Inferior parietal cortex (tissue), 1 donor: ENCODE measurements around the gene TOMM20.

Experiments
- DNase-seq: peaks from one replicate; pipeline ENCODE4 v3.0.0-alpha.2; 2016; ENCODE audit errors: extremely low spot score

TOMM20 gene

GRCh38 chr1:235063068-235063765, 65.4 kb downstream of the TOMM20 start:
- no peak for DNase-seq

- DNase-seq = no peak
Observed at GRCh38 chr1:235060607-235061470, 67.8 kb downstream of the TOMM20 start.
